A673 (cell line): ENCODE measurements around the gene LRRC8A.

Source experiments
- EZH2 ChIP-seq: fragments of 200-600 bp; sonication (generic); IDR thresholded peaks from 2 replicates; pipeline ENCODE4 v1.6.1; 2017; ENCODE audit warnings: borderline replicate concordance, low read depth, mild to moderate bottlenecking, mixed read lengths, antibody characterized with exemption, low read length; ENCODE audit not compliant: poor library complexity, severe bottlenecking
- TF ChIP-seq, protein P1 (sequence below): fragments of 300-800, 200-600 bp; sonication (generic); conservative IDR thresholded peaks from 2 replicates; pipeline ENCODE4 v1.5.1; 2017; ENCODE audit warnings: low read depth, mild to moderate bottlenecking, antibody characterized with exemption, low read length, moderate library complexity, mixed read lengths

DNA sequence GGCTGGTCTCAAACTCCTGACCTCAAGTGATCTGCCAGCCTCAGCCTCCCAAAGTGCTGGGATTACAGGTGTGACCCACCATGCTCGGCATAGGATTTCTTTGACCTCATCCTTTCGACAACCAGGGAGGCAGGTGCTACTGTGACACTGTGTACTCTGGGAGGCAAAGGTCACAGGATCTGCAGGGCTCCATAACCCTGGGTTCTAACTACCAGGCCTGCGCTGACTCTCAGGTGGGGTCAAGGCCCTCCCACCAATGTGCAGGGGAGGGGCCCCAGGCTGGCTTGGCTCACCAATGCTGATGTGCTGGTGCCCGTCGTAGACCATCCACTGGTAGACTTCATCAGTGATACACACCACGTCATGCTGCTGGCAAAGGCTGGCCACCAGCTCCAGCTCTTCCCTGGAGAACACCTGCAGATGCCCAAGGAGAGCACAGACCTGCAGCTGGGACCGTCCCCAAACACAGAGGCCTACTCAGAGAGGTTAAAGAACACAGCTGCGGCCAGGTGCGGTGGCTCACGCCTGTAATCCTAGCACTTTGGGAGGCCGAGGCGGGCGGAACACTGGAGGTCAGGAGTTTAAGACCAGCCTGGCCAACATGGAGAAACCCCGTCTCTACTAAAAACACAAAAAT, 45.3 kb upstream of the LRRC8A start:
- no peak for TF ChIP-seq EZH2
- TF ChIP-seq, protein P1, sequence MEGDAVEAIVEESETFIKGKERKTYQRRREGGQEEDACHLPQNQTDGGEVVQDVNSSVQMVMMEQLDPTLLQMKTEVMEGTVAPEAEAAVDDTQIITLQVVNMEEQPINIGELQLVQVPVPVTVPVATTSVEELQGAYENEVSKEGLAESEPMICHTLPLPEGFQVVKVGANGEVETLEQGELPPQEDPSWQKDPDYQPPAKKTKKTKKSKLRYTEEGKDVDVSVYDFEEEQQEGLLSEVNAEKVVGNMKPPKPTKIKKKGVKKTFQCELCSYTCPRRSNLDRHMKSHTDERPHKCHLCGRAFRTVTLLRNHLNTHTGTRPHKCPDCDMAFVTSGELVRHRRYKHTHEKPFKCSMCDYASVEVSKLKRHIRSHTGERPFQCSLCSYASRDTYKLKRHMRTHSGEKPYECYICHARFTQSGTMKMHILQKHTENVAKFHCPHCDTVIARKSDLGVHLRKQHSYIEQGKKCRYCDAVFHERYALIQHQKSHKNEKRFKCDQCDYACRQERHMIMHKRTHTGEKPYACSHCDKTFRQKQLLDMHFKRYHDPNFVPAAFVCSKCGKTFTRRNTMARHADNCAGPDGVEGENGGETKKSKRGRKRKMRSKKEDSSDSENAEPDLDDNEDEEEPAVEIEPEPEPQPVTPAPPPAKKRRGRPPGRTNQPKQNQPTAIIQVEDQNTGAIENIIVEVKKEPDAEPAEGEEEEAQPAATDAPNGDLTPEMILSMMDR = no peak
